Mesothelial cell of epicardium (in vitro differentiated cells): Measurements from ENCODE around the gene TTLL1. TPM values are rescaled to one million over a fixed set of nuclear protein-coding genes. Genes with fewer than 3 reads are reported as not detected.
"Not testable (repeated sequence)": the region's sequence is repeated elsewhere in the genome, so short reads cannot be mapped to it uniquely, and the experiment has no call there.

ENCODE experiments used
- DNase-seq, 2 experiments: peaks; one replicate each; pipeline ENCODE4 v3.0.0; 2021; ENCODE audit warnings: low spot score in 2 of 2; ENCODE audit not compliant: unreplicated experiment in 2 of 2
- H3K27ac Mint-ChIP-seq: 2 replicates; pipeline ENCODE4 v1.8.0; 2021; ENCODE audit warnings: mixed read lengths
- H3K27me3 Mint-ChIP-seq: 2 replicates; pipeline ENCODE4 v1.8.0; 2021; ENCODE audit warnings: low read depth, mixed read lengths
- H3K36me3 Mint-ChIP-seq: 2 replicates; pipeline ENCODE4 v1.8.0; 2021; ENCODE audit warnings: mixed read lengths
- H3K4me1 Mint-ChIP-seq: 2 replicates; pipeline ENCODE4 v1.8.0; 2021; ENCODE audit warnings: mixed read lengths
- H3K4me3 Mint-ChIP-seq: 2 replicates; pipeline ENCODE4 v1.8.0; 2021; ENCODE audit warnings: mild to moderate bottlenecking, moderate library complexity, mixed read lengths
- H3K9me3 Mint-ChIP-seq: 2 replicates; pipeline ENCODE4 v1.8.0; 2021; ENCODE audit warnings: mixed read lengths
- CTCF ChIP-seq: fragments of 200-600 bp; sonication (generic); IDR thresholded peaks from one replicate; pipeline ENCODE4 v1.5.0; 2021; ENCODE audit warnings: antibody characterized with exemption; ENCODE audit not compliant: unreplicated experiment
- total RNA-seq: library from RNA; stranded (reverse); gene quantifications from 3 replicates; pipeline ENCODE4 v1.2.1, GENCODE V29; 2021

TTLL1 gene
- total RNA-seq, 1 donor from 2014 or later: 18.0 TPM

GRCh38 chr22:43109511-43109910 is 20.3 kb upstream of the TTLL1 start:
- Mint-ChIP-seq H3K4me3 (peak overlapping the region; percentile 30), H3K27me3 (peaks cover 29% of the 10 kb centered on the region), H3K27ac (no peak overlapping the region), H3K9me3 (no peaks in the 10 kb centered on the region), H3K36me3 (no peaks in the 10 kb centered on the region), H3K4me1 (peaks cover 14% of the 10 kb centered on the region)
- no peak for DNase-seq
- TF ChIP-seq CTCF: no peak

DNA sequence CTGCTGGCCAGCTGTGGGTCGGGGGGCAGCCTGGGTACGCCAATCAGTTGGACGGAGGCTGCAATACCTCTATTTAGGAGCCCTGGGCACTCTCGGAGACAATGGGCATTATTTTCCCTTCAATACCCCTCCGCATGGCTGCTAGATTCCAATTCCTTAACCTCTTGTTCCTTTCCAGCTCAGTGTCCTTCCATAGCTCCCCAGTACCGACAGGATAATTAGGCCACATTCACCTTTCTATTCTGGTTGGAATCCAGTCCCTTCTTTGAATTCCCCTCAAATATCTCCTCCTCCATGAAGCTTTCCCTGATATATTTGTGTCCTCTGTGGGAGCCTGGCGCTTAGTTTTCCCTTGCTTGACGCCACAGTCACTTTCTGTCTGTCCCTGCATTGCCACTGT is 17.1 kb upstream of the TTLL1 start:
- no peaks in the 10 kb centered on the region for H3K9me3 Mint-ChIP-seq
- no peak overlapping the region for H3K27ac Mint-ChIP-seq
- no peak for DNase-seq
- no peaks in the 10 kb centered on the region for H3K36me3 Mint-ChIP-seq
- TF ChIP-seq CTCF: no peak
- H3K4me3 Mint-ChIP-seq: no peak overlapping the region
- peaks cover 14% of the 10 kb centered on the region for H3K27me3 Mint-ChIP-seq
- peaks cover 20% of the 10 kb centered on the region for H3K4me1 Mint-ChIP-seq

GRCh38 chr22:43104950-43105349 is 15.8 kb upstream of the TTLL1 start:
- DNase-seq, H3K9me3 Mint-ChIP-seq, H3K36me3 Mint-ChIP-seq, H3K4me3 Mint-ChIP-seq: not testable (repeated sequence)
- peaks cover 10% of the 10 kb centered on the region for H3K27me3 Mint-ChIP-seq
- H3K27ac Mint-ChIP-seq: peak overlapping the region; percentile 53
- H3K4me1 Mint-ChIP-seq: peaks cover 25% of the 10 kb centered on the region

- H3K27me3 Mint-ChIP-seq, H3K36me3 Mint-ChIP-seq, DNase-seq, H3K9me3 Mint-ChIP-seq, H3K4me3 Mint-ChIP-seq: not testable (repeated sequence)
- H3K4me1 Mint-ChIP-seq: peaks cover 26% of the 10 kb centered on the region
- H3K27ac Mint-ChIP-seq: peak overlapping the region; percentile 91
Observed at GRCh38 chr22:43104056-43104625, 14.9 kb upstream of the TTLL1 start.

- no peak overlapping the region for H3K4me3 Mint-ChIP-seq
- no peak for DNase-seq
- peaks cover 2% of the 10 kb centered on the region for H3K9me3 Mint-ChIP-seq
- no peaks in the 10 kb centered on the region for H3K27me3 Mint-ChIP-seq
- TF ChIP-seq CTCF: no peak
- H3K27ac Mint-ChIP-seq: peak overlapping the region; percentile 71
- peaks cover 1% of the 10 kb centered on the region for H3K36me3 Mint-ChIP-seq
- peaks cover 29% of the 10 kb centered on the region for H3K4me1 Mint-ChIP-seq
Observed at GRCh38 chr22:43101306-43101705, 12.1 kb upstream of the TTLL1 start.

GRCh38 chr22:43100225-43100624 is 11.0 kb upstream of the TTLL1 start:
- peaks cover 29% of the 10 kb centered on the region for H3K4me1 Mint-ChIP-seq
- H3K9me3 Mint-ChIP-seq: peaks cover 8% of the 10 kb centered on the region
- H3K4me3 Mint-ChIP-seq: no peak overlapping the region
- TF ChIP-seq CTCF: no peak
- no peak for DNase-seq
- peak overlapping the region; percentile 71 for H3K27ac Mint-ChIP-seq
- H3K36me3 Mint-ChIP-seq: peaks cover 5% of the 10 kb centered on the region
- no peaks in the 10 kb centered on the region for H3K27me3 Mint-ChIP-seq

- no peaks in the 10 kb centered on the region for H3K27me3 Mint-ChIP-seq
- H3K4me1 Mint-ChIP-seq: peaks cover 26% of the 10 kb centered on the region
- peak overlapping the region; percentile 12 for H3K27ac Mint-ChIP-seq
- H3K36me3 Mint-ChIP-seq: peaks cover 5% of the 10 kb centered on the region
- H3K4me3 Mint-ChIP-seq: no peak overlapping the region
- DNase-seq: no peak
- H3K9me3 Mint-ChIP-seq: peaks cover 8% of the 10 kb centered on the region
- no peak for TF ChIP-seq CTCF
Observed at GRCh38 chr22:43099095-43099494, 9.9 kb upstream of the TTLL1 start.
